GM12873 (cell line): Measurements from ENCODE around the gene CCNL2.

Source experiments
- CTCF ChIP-seq: IDR thresholded peaks from 2 replicates; pipeline ENCODE4 v1.5.1; 2012; ENCODE audit warnings: low read depth, mild to moderate bottlenecking, moderate library complexity, low read length, control low read depth; ENCODE audit not compliant: insufficient read depth; ENCODE audit errors: missing control alignments

CCNL2 gene

DNA sequence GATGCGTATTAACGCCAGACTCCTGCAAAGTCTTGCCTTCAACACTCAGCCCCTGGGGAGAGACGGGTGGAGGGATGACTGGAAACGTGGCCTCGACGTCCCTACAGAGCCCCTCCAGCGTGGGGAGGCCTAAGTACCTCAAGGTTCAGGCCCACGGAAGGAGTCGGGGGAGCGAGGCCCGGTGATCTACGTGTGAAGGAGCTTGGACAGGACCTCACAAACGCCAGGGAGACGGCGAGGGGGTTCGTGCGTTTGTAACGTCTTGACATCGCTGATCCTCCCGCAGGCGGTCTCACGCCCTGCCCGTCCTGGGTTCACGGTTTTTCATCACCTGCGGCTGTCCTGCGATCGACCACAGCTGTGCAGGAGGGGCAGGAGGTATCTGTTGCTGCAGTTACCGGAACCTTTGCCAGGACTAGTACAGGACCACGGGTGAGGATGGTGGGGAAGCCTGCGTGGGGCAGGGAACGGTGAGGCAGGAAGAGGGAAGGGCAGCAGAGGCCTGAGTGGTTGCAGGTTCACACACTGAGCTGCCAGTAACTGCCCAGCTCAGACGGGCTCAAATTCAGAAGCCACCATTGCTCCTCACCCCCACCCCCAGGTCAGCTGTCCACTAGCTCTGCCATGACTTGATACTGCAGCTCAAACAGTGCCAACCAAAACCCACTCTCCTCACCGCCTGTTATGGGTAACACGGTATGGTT, 889 bp upstream of the CCNL2 start:
- TF ChIP-seq CTCF, result no peak

GRCh38 chr1:1398677-1399186, 403 bp downstream of the CCNL2 start:
- no peak for TF ChIP-seq CTCF

- no peak for TF ChIP-seq CTCF
These were observed 1.2 kb downstream of the CCNL2 start for GRCh38 chr1:1397839-1398523.

GRCh38 chr1:1395166-1395565, 4.0 kb downstream of the CCNL2 start:
- no peak for TF ChIP-seq CTCF

DNA sequence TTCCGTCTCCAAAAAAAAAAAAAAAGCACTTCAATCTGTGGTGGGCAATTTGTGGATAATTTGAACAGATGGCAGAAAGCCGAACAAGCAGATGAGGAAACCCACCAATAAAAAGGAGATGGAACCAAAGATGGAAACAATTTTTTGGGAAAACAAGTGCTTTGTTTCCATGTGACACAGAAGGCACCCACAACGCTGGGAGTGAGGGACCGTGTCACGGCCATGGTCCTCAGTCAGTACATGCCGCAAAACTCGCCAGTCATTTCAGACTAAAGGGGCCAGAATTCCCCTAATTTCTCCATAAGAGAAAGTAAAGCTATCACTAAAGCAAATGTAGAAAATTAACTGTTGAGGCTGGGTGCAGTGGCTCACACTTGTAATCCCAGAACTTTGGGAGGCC, 5.0 kb downstream of the CCNL2 start:
- no peak for TF ChIP-seq CTCF

- no peak for TF ChIP-seq CTCF
These were observed 5.7 kb downstream of the CCNL2 start for GRCh38 chr1:1393428-1393827.

- TF ChIP-seq CTCF, result no peak
These were observed 6.1 kb downstream of the CCNL2 start for GRCh38 chr1:1393014-1393413.
